Nephron (organoid): ENCODE measurements around the gene FXN.
"Not testable (repeated sequence)": the region's sequence is repeated elsewhere in the genome, so short reads cannot be mapped to it uniquely, and the experiment has no call there.

Experiments used
- H3K27ac Mint-ChIP-seq, 3 experiments: 2 replicates each; pipeline ENCODE4 v1.8.0; 2020; ENCODE audit warnings: mixed read lengths in 3 of 3, mild to moderate bottlenecking in 2 of 3, moderate library complexity in 1 of 3
- H3K27me3 Mint-ChIP-seq: 2 replicates; pipeline ENCODE4 v1.8.0; 2021; ENCODE audit warnings: low read depth, mild to moderate bottlenecking, moderate library complexity, mixed read lengths
- H3K36me3 Mint-ChIP-seq: 2 replicates; pipeline ENCODE4 v1.8.0; 2020; ENCODE audit warnings: low read depth, mixed read lengths
- H3K4me1 Mint-ChIP-seq: 2 replicates; pipeline ENCODE4 v1.8.0; 2020; ENCODE audit warnings: mixed read lengths
- H3K4me3 Mint-ChIP-seq, 3 experiments: 2 replicates each; pipeline ENCODE4 v1.8.0; 2020; ENCODE audit warnings: mild to moderate bottlenecking in 3 of 3, mixed read lengths in 3 of 3, moderate library complexity in 2 of 3
- H3K9me3 Mint-ChIP-seq: 2 replicates; pipeline ENCODE4 v1.8.0; 2020; ENCODE audit warnings: mixed read lengths
- CTCF ChIP-seq, 3 experiments: fragments of 200-600 bp; sonication (generic); IDR thresholded peaks; one replicate each; pipeline ENCODE4 v1.5.0; 2021; ENCODE audit warnings: antibody characterized with exemption in 3 of 3; ENCODE audit not compliant: unreplicated experiment in 3 of 3

The FXN gene

GRCh38 chr9:69097923-69098593 is 62.5 kb downstream of the FXN start:
- Mint-ChIP-seq H3K36me3 (no peaks in the 10 kb centered on the region), H3K4me3 (no peak overlapping the region)
- no peak for TF ChIP-seq CTCF (IDR thresholded peaks at IDR 0.05; ENCODE audit: unreplicated experiment in 3 of 3)

GRCh38 chr9:69103348-69103996 is 67.9 kb downstream of the FXN start:
- not testable (repeated sequence) for H3K4me3 Mint-ChIP-seq, H3K27me3 Mint-ChIP-seq, H3K27ac Mint-ChIP-seq

More at GRCh38 chr9:69097923-69098593, 62.5 kb downstream of the FXN start:
- H3K27me3 Mint-ChIP-seq, result peaks cover 8% of the 10 kb centered on the region
- peaks cover 33% of the 10 kb centered on the region for H3K4me1 Mint-ChIP-seq
- H3K9me3 Mint-ChIP-seq, result no peaks in the 10 kb centered on the region
- H3K27ac Mint-ChIP-seq, result peak overlapping the region in 2 of 3 experiments; percentile 23 to 91

GRCh38 chr9:69104830-69105527 is 69.4 kb downstream of the FXN start:
- Mint-ChIP-seq H3K4me3 (no peak overlapping the region), H3K27ac (no peak overlapping the region)

More at GRCh38 chr9:69103348-69103996, 67.9 kb downstream of the FXN start:
- peaks cover 13% of the 10 kb centered on the region for H3K4me1 Mint-ChIP-seq
- not testable (repeated sequence) for H3K9me3 Mint-ChIP-seq, H3K36me3 Mint-ChIP-seq

GRCh38 chr9:69107771-69108170 is 72.2 kb downstream of the FXN start:
- peaks cover 11% of the 10 kb centered on the region for H3K27me3 Mint-ChIP-seq
- H3K4me3 Mint-ChIP-seq, result no peak overlapping the region
- TF ChIP-seq CTCF (IDR thresholded peaks at IDR 0.05; ENCODE audit: unreplicated experiment in 3 of 3), result no peak
- H3K27ac Mint-ChIP-seq, result no peak overlapping the region
- H3K4me1 Mint-ChIP-seq, result no peaks in the 10 kb centered on the region
- H3K9me3 Mint-ChIP-seq, result no peaks in the 10 kb centered on the region
- H3K36me3 Mint-ChIP-seq, result no peaks in the 10 kb centered on the region

More at GRCh38 chr9:69104830-69105527, 69.4 kb downstream of the FXN start:
- H3K9me3 Mint-ChIP-seq, result no peaks in the 10 kb centered on the region
- peaks cover 7% of the 10 kb centered on the region for H3K27me3 Mint-ChIP-seq
- H3K4me1 Mint-ChIP-seq, result peaks cover under 1% of the 10 kb centered on the region
- no peaks in the 10 kb centered on the region for H3K36me3 Mint-ChIP-seq
- no peak for TF ChIP-seq CTCF (IDR thresholded peaks at IDR 0.05; ENCODE audit: unreplicated experiment in 3 of 3)

- not testable (repeated sequence) for H3K9me3 Mint-ChIP-seq, H3K27ac Mint-ChIP-seq, H3K27me3 Mint-ChIP-seq, H3K4me1 Mint-ChIP-seq, H3K36me3 Mint-ChIP-seq, H3K4me3 Mint-ChIP-seq
These were observed 73.2 kb downstream of the FXN start for GRCh38 chr9:69108706-69109105.

- Mint-ChIP-seq H3K36me3 (no peaks in the 10 kb centered on the region), H3K4me3 (no peak overlapping the region), H3K27ac (no peak overlapping the region), H3K4me1 (no peaks in the 10 kb centered on the region), H3K9me3 (no peaks in the 10 kb centered on the region), H3K27me3 (peaks cover 8% of the 10 kb centered on the region)
- TF ChIP-seq CTCF (IDR thresholded peaks at IDR 0.05; ENCODE audit: unreplicated experiment in 3 of 3), result no peak
These were observed 73.6 kb downstream of the FXN start for GRCh38 chr9:69109152-69109551.

- not testable (repeated sequence) for H3K27ac Mint-ChIP-seq, H3K36me3 Mint-ChIP-seq, H3K4me1 Mint-ChIP-seq, H3K4me3 Mint-ChIP-seq, H3K9me3 Mint-ChIP-seq
- peaks cover 15% of the 10 kb centered on the region for H3K27me3 Mint-ChIP-seq
These were observed 77.1 kb downstream of the FXN start for GRCh38 chr9:69112646-69113045.
